ENCODE data around the gene ABHD3. TPM values are rescaled to one million over a fixed set of nuclear protein-coding genes. Genes with fewer than 3 reads are reported as not detected.
"Not testable (repeated sequence)": the region's sequence is repeated elsewhere in the genome, so short reads cannot be mapped to it uniquely, and the experiment has no call there.

The ABHD3 gene
- total RNA-seq, 1 donor from 2014 or later = 12.7 TPM

DNA sequence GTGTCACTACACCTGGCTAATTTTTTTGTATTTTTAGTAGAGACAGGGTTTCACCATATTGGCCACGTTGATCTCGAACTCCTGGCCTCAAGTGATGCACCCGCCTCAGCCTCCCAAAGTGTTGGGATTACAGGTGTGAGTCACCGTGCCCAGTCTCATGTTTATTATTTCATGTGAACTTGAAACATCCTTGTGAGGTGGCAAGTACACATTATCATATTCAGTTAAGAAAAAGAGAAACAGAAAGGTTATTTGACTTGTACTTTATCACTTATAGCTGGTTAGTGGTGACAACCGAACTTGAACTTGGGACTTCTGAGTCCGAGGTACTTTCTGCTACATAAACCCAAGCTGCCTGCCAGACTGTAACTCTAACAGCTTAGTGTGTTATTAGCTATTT, 24.4 kb downstream of the ABHD3 start:
- Mint-ChIP-seq H3K4me1 (ENCODE audit: low read depth, unreplicated experiment) (no peaks in the 10 kb centered on the region), H3K4me3 (ENCODE audit: unreplicated experiment) (no peak overlapping the region), H3K27ac (ENCODE audit: unreplicated experiment) (no peak overlapping the region), H3K9me3 (ENCODE audit: unreplicated experiment) (no peaks in the 10 kb centered on the region), H3K36me3 (ENCODE audit: unreplicated experiment) (no peaks in the 10 kb centered on the region), H3K27me3 (ENCODE audit: unreplicated experiment) (no peaks in the 10 kb centered on the region)
- DNase-seq = no peak
- TF ChIP-seq, protein P1, sequence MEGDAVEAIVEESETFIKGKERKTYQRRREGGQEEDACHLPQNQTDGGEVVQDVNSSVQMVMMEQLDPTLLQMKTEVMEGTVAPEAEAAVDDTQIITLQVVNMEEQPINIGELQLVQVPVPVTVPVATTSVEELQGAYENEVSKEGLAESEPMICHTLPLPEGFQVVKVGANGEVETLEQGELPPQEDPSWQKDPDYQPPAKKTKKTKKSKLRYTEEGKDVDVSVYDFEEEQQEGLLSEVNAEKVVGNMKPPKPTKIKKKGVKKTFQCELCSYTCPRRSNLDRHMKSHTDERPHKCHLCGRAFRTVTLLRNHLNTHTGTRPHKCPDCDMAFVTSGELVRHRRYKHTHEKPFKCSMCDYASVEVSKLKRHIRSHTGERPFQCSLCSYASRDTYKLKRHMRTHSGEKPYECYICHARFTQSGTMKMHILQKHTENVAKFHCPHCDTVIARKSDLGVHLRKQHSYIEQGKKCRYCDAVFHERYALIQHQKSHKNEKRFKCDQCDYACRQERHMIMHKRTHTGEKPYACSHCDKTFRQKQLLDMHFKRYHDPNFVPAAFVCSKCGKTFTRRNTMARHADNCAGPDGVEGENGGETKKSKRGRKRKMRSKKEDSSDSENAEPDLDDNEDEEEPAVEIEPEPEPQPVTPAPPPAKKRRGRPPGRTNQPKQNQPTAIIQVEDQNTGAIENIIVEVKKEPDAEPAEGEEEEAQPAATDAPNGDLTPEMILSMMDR (IDR thresholded peaks at IDR 0.05; ENCODE audit: partially characterized antibody, unreplicated experiment) = no peak

DNA sequence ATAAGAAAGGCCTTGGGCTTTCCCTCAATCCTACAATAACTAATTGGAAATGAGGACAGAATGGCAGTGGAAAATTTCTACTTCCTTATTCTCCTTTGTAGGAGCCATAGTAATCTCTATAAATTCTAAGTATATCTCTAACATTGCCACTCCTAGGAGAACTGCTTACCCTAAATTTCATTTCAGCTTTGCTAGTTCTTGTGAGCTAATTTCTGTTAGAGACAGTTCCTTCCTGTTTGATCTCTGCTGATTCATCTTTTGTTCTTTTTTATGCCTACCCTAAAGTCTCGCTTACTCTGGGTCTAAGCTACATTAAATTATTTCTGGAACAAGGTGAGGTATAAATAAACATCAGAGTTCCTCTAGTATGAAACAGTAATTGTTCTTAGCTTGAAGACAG, 25.7 kb downstream of the ABHD3 start:
- H3K9me3 Mint-ChIP-seq (ENCODE audit: unreplicated experiment) = no peaks in the 10 kb centered on the region
- no peaks in the 10 kb centered on the region for H3K4me1 Mint-ChIP-seq (ENCODE audit: low read depth, unreplicated experiment)
- no peak overlapping the region for H3K27ac Mint-ChIP-seq (ENCODE audit: unreplicated experiment)
- H3K27me3 Mint-ChIP-seq (ENCODE audit: unreplicated experiment) = peaks cover 2% of the 10 kb centered on the region
- TF ChIP-seq, protein P1 (IDR thresholded peaks at IDR 0.05; ENCODE audit: partially characterized antibody, unreplicated experiment) = no peak
- DNase-seq = no peak
- H3K4me3 Mint-ChIP-seq (ENCODE audit: unreplicated experiment) = no peak overlapping the region
- no peaks in the 10 kb centered on the region for H3K36me3 Mint-ChIP-seq (ENCODE audit: unreplicated experiment)

DNA sequence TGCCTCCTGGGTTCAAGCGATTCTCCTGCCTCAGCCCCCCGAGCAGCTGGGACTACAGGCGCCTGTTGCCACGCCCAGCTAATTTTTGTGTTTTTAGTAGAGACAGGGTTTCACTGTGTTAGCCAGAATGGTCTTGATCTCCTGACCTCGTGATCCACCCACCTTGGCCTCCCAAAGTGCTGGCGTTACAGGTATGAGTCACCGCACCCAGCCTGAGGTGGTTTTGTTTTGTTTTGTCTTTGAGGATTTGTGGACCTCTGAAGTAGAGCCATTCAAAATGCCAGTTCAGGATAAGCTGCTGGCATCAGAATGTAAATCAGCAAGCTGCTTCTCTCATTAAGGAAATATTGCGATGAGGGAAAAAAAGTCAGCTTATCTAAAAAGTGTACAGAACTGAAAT, 29.2 kb downstream of the ABHD3 start:
- H3K36me3 Mint-ChIP-seq (ENCODE audit: unreplicated experiment); H3K4me3 Mint-ChIP-seq (ENCODE audit: unreplicated experiment): not testable (repeated sequence)

DNA sequence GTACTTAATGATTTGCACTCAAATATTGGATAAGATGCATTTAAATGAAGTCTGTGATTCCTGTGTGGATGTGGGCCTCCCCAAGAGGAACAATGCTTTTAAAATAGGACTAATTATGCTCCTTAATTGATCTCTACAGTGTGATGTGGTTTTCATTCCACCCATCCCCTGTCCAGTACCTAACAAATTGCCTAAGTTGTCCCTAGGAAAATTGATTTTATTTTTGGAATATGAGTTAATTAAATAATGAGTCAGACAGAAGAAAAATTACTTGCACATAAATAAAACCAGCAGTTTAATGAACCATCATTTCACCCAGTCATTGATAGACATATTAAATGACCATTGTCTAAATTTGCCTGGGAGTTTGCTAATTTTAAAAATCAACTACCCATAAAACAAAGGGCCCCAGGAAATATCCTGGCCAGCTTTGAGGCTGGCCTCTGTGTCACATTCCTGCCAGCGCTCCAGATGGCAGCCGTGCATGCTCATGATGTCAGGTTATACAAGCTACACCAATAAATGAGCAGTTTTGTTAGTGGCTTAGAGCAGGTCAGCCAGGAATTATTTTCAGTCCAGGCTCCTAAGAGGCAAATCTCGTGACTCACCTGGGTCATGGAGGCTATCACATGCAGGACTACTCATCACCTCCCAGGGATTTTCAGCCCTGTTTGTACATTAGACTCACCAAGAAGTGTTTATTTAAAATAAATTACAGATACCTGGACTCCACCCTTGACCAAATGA, 31.9 kb downstream of the ABHD3 start:
- DNase-seq = peak; percentile 29
- Mint-ChIP-seq H3K36me3 (ENCODE audit: unreplicated experiment) (no peaks in the 10 kb centered on the region), H3K27me3 (ENCODE audit: unreplicated experiment) (peaks cover 4% of the 10 kb centered on the region), H3K4me1 (ENCODE audit: low read depth, unreplicated experiment) (peaks cover 9% of the 10 kb centered on the region), H3K9me3 (ENCODE audit: unreplicated experiment) (no peaks in the 10 kb centered on the region), H3K4me3 (ENCODE audit: unreplicated experiment) (peak overlapping the region; percentile 6), H3K27ac (ENCODE audit: unreplicated experiment) (peak overlapping the region; percentile 60)
- TF ChIP-seq, protein P1 (IDR thresholded peaks at IDR 0.05; ENCODE audit: partially characterized antibody, unreplicated experiment) = no peak

More for the DNA sequence above, 29.2 kb downstream of the ABHD3 start:
- H3K9me3 Mint-ChIP-seq (ENCODE audit: unreplicated experiment); DNase-seq; H3K27ac Mint-ChIP-seq (ENCODE audit: unreplicated experiment); H3K27me3 Mint-ChIP-seq (ENCODE audit: unreplicated experiment); H3K4me1 Mint-ChIP-seq (ENCODE audit: low read depth, unreplicated experiment): not testable (repeated sequence)

DNA sequence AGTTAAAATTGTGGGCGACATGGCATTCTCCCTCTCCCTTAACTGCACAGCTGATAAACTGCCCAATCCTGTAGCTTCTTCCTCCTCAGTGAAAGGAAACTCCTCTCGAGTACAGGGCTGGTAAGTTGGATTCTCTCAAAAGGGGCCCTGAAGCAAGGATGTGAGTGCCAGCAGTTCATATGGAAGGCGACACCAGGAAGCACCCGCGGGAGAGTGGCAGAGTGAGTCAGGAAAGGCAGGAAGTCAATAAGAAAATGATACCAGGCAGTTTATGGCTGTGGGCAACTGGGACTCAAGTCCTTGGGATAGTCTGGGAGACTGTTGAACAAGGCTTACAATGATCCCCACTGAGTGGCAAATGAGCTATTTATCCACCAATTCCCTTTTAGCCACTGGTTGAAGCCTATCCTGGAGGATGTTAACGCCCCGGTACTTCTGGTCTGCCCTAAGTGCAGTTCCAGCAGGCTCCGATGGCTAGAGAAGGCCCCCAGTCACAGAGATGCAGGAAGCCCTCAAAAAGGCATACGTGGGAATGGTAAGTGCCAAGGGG, 34.8 kb downstream of the ABHD3 start:
- H3K4me1 Mint-ChIP-seq (ENCODE audit: low read depth, unreplicated experiment) = peaks cover 9% of the 10 kb centered on the region
- no peak overlapping the region for H3K27ac Mint-ChIP-seq (ENCODE audit: unreplicated experiment)
- H3K4me3 Mint-ChIP-seq (ENCODE audit: unreplicated experiment) = no peak overlapping the region
- TF ChIP-seq, protein P1 (IDR thresholded peaks at IDR 0.05; ENCODE audit: partially characterized antibody, unreplicated experiment) = no peak
- peaks cover 3% of the 10 kb centered on the region for H3K9me3 Mint-ChIP-seq (ENCODE audit: unreplicated experiment)
- DNase-seq = no peak
- no peaks in the 10 kb centered on the region for H3K36me3 Mint-ChIP-seq (ENCODE audit: unreplicated experiment)
- H3K27me3 Mint-ChIP-seq (ENCODE audit: unreplicated experiment) = peaks cover 4% of the 10 kb centered on the region
